SK-N-SH (cell line): ENCODE measurements around the gene NBEA. TPM values are rescaled to one million over a fixed set of nuclear protein-coding genes. Genes with fewer than 3 reads are reported as not detected.

Source experiments
- CTCF ChIA-PET: fragments of 300-600, 350-600 bp; formaldehyde crosslinking; extraction: SDS; loops from one replicate; lab custom pipeline; 2021; lab: Yijun Ruan, JAX
- POLR2A ChIA-PET: fragments of 350-600 bp; sonication (Branson Sonifier 250); formaldehyde crosslinking; extraction: SDS; loops from one replicate; lab custom pipeline; 2020; ENCODE audit warnings: antibody characterized with exemption, inconsistent platforms; lab: Yijun Ruan, JAX
- DNase-seq: peaks from one replicate; pipeline ENCODE4 v3.0.0; 2012
- H2AFZ ChIP-seq: fragments of 200-600 bp; sonication (generic); 2 replicates; pipeline ENCODE4 v1.8.1; 2016; ENCODE audit warnings: antibody characterized with exemption, mild to moderate bottlenecking, low read depth
- H3F3A ChIP-seq: fragments of 200-600 bp; sonication (generic); replicated peaks from 2 replicates; pipeline ENCODE3; 2016; ENCODE audit warnings: antibody characterized with exemption, mild to moderate bottlenecking; ENCODE audit not compliant: insufficient read depth
- H3K27ac ChIP-seq, 2 experiments: fragments of 200-500 bp in 1 of 2; fragments of 200-600 bp in 1 of 2; sonication (Bioruptor generic) in 1 of 2; sonication (generic), shearing (Covaris generic) in 1 of 2; 2 replicates each; pipeline versions ENCODE4 v1.5.1 to v1.6.1; 2014 to 2016; ENCODE audit warnings: low read depth in 2 of 2, inconsistent platforms in 1 of 2, low read length in 1 of 2, mild to moderate bottlenecking in 1 of 2, mixed read lengths in 1 of 2
- H3K27me3 ChIP-seq: fragments of 200-600 bp; sonication (generic), shearing (Covaris generic); 2 replicates; pipeline ENCODE4 v1.6.1; 2016; ENCODE audit warnings: mixed run types; ENCODE audit not compliant: insufficient read depth
- H3K36me3 ChIP-seq, 2 experiments: fragments of 200-500 bp in 1 of 2; fragments of 200-600 bp in 1 of 2; sonication (Bioruptor generic) in 1 of 2; sonication (generic) in 1 of 2; replicated peaks in 1 of 2; 2 replicates each; pipeline versions ENCODE3 to v1.5.1; 2014 to 2016; ENCODE audit warnings: low read length in 1 of 2, mild to moderate bottlenecking in 1 of 2; ENCODE audit not compliant: insufficient read depth in 2 of 2, control insufficient read depth in 1 of 2
- H3K4me1 ChIP-seq, 2 experiments: fragments of 200-500 bp in 1 of 2; fragments of 200-600 bp in 1 of 2; sonication (Bioruptor generic) in 1 of 2; sonication (generic), shearing (Covaris generic) in 1 of 2; 2 replicates each; pipeline versions ENCODE4 v1.5.1 to v1.6.1; 2014 to 2016; ENCODE audit warnings: low read depth in 1 of 2, low read length in 1 of 2, mixed run types in 1 of 2; ENCODE audit not compliant: insufficient read depth in 2 of 2, control insufficient read depth in 1 of 2
- H3K4me2 ChIP-seq: fragments of 200-600 bp; sonication (generic), shearing (Covaris generic); 2 replicates; pipeline ENCODE4 v1.6.1; 2017; ENCODE audit warnings: mixed run types
- H3K4me3 ChIP-seq, 2 experiments: fragments of 200-500 bp in 1 of 2; fragments of 200-600 bp in 1 of 2; sonication (Bioruptor generic) in 1 of 2; sonication (generic), shearing (Covaris generic) in 1 of 2; 2 replicates each; pipeline versions ENCODE4 v1.5.1 to v1.8.1; 2014 to 2016; ENCODE audit warnings: low read depth in 2 of 2, inconsistent platforms in 1 of 2, low read length in 1 of 2, mild to moderate bottlenecking in 1 of 2, mixed read lengths in 1 of 2, moderate library complexity in 1 of 2
- H3K79me2 ChIP-seq: fragments of 200-600 bp; sonication (generic); 2 replicates; pipeline ENCODE4 v1.8.1; 2017; ENCODE audit warnings: mild to moderate bottlenecking; ENCODE audit not compliant: insufficient read depth
- H3K9ac ChIP-seq: fragments of 200-600 bp; sonication (generic); 2 replicates; pipeline ENCODE4 v1.6.1; 2017; ENCODE audit warnings: mixed run types
- H3K9me2 ChIP-seq: fragments of 200-600 bp; sonication (generic); 2 replicates; pipeline ENCODE4 v1.6.1; 2017; ENCODE audit warnings: mixed run types
- H3K9me3 ChIP-seq: fragments of 200-600 bp; sonication (generic); 2 replicates; pipeline ENCODE4 v1.6.1; 2017; ENCODE audit warnings: mixed run types, mild to moderate bottlenecking, moderate library complexity
- H4K20me1 ChIP-seq: fragments of 200-600 bp; sonication (generic); 2 replicates; pipeline ENCODE4 v1.6.1; 2017; ENCODE audit warnings: mild to moderate bottlenecking, mixed run types; ENCODE audit not compliant: insufficient read depth
- CHD2 ChIP-seq: fragments of 150-350 bp; IDR thresholded peaks from 2 replicates; pipeline ENCODE4 v1.6.1; 2018; ENCODE audit warnings: low read length; ENCODE audit not compliant: partially characterized antibody
- ELF1 ChIP-seq: IDR thresholded peaks from 2 replicates; pipeline ENCODE4 v1.4.0; 2012
- FOXJ3 ChIP-seq: sonication (generic); formaldehyde crosslinking; IDR thresholded peaks from 2 replicates; pipeline ENCODE4 v1.5.1; 2020; ENCODE audit warnings: mild to moderate bottlenecking, missing genetic modification reagents
- FOXM1 ChIP-seq: IDR thresholded peaks from 2 replicates; pipeline ENCODE4 v1.4.0; 2012; ENCODE audit warnings: low read depth, mild to moderate bottlenecking
- GABPA ChIP-seq: IDR thresholded peaks from 2 replicates; pipeline ENCODE4 v1.4.0; 2012; ENCODE audit warnings: low read depth, mild to moderate bottlenecking
- MEF2A ChIP-seq: IDR thresholded peaks from 2 replicates; pipeline ENCODE4 v1.4.0; 2012; ENCODE audit warnings: low read depth, borderline replicate concordance
- MXI1 ChIP-seq: IDR thresholded peaks from 2 replicates; pipeline ENCODE4 v1.6.1; 2012; ENCODE audit warnings: mild to moderate bottlenecking, low read depth, low read length, improper control_type of control experiment
- NRF1 ChIP-seq: IDR thresholded peaks from 2 replicates; pipeline ENCODE4 v1.6.1; 2012; ENCODE audit warnings: low read depth, mild to moderate bottlenecking, low read length
- POLR2AphosphoS5 ChIP-seq: IDR thresholded peaks from 2 replicates; pipeline ENCODE4 v1.6.1; 2012; ENCODE audit warnings: low read depth, low read length
- RAD21 ChIP-seq: IDR thresholded peaks from 2 replicates; pipeline ENCODE4 v1.6.1; 2012; ENCODE audit warnings: mild to moderate bottlenecking, low read length
- RCOR1 ChIP-seq: fragments of 150-350 bp; IDR thresholded peaks from 2 replicates; pipeline ENCODE4 v1.6.1; 2017; ENCODE audit warnings: antibody characterized with exemption, low read length
- RFX5 ChIP-seq: IDR thresholded peaks from 2 replicates; pipeline ENCODE4 v1.6.1; 2012; ENCODE audit warnings: mild to moderate bottlenecking, improper control_type of control experiment, low read length
- RXRA ChIP-seq: IDR thresholded peaks from 2 replicates; pipeline ENCODE4 v1.4.0; 2012; ENCODE audit warnings: low read depth, mild to moderate bottlenecking, borderline replicate concordance
- SMC3 ChIP-seq: IDR thresholded peaks from 2 replicates; pipeline ENCODE4 v1.6.1; 2012; ENCODE audit warnings: low read depth, low read length, improper control_type of control experiment
- USF1 ChIP-seq: IDR thresholded peaks from 2 replicates; pipeline ENCODE4 v1.4.0; 2012; ENCODE audit warnings: low read depth, borderline replicate concordance
- USF2 ChIP-seq: fragments of 150-350 bp; IDR thresholded peaks from 2 replicates; pipeline ENCODE4 v1.6.1; 2017; ENCODE audit warnings: antibody characterized with exemption, low read length, low read depth, borderline replicate concordance
- YY1 ChIP-seq: IDR thresholded peaks from 2 replicates; pipeline ENCODE4 v1.4.0; 2012; ENCODE audit warnings: low read depth, mild to moderate bottlenecking
- WGBS: methylation state at CpG from one replicate; pipeline ENCODE4 v1.1.6; 2017; ENCODE audit warnings: low lambda C conversion rate; 5-methylcytosine and 5-hydroxymethylcytosine counted together
- polyA plus RNA-seq, 3 experiments: library from polyadenylated mRNA; depleted of rRNA; stranded (reverse); fragments of >200 nt; gene quantifications; 2 replicates each; pipeline ENCODE4 v1.2.3, GENCODE V29; 2012

The NBEA gene
- polyA plus RNA-seq, 1 of the 3 experiments (the other 2 are of a cell fraction), result 12.3 TPM

GRCh38 chr13:34941436-34941834 is 635 bp upstream of the NBEA start:
- DNase-seq, result no peak
- CTCF ChIA-PET, result no interaction called here

GRCh38 chr13:34942732-34943435 is 814 bp downstream of the NBEA start:
- H2AFZ ChIP-seq, result peak overlapping the region; percentile 89
- peaks cover 27% of the 10 kb centered on the region for H3K79me2 ChIP-seq
- WGBS, result 6% methylated on average over 26 of the region's 62 CpGs
- no peaks in the 10 kb centered on the region for H3K27me3 ChIP-seq
- no peak for TF ChIP-seq ELF1
- TF ChIP-seq RAD21, result peak; percentile 24; the same call in 1 of the 2 replicates
- no peak for TF ChIP-seq MEF2A
- peak; percentile 88 for TF ChIP-seq MXI1
- no peaks in the 10 kb centered on the region for H3K9me3 ChIP-seq
- CTCF ChIA-PET, result interaction anchor here (0.6 to 2.1 kb wide), 3 partner anchors 47 to 712 kb away, joined by 3 to 4 read pairs (median 3); no protein-coding TSS in a partner anchor
- POLR2A ChIA-PET, result no interaction called here
- H3K36me3 ChIP-seq, result no peaks in the 10 kb centered on the region
- H3K4me3 ChIP-seq, result peak overlapping the region; percentile 71 to 95
- peak; percentile 69 for DNase-seq
- H3K4me1 ChIP-seq, result peaks cover 9 to 13% of the 10 kb centered on the region in 2 experiments
- peak overlapping the region; percentile 96 for H3K4me2 ChIP-seq
- H3F3A ChIP-seq, result peaks cover 6% of the 10 kb centered on the region
- H3K27ac ChIP-seq, result peak overlapping the region; percentile 40 to 88; a peak in 1 of 4 replicates
- H3K9ac ChIP-seq, result peak overlapping the region; percentile 64; the same call in 1 of the 2 replicates
- peaks cover 4% of the 10 kb centered on the region; the same call in 1 of the 2 replicates for H4K20me1 ChIP-seq
- H3K9me2 ChIP-seq, result no peaks in the 10 kb centered on the region

More at GRCh38 chr13:34941436-34941834, 635 bp upstream of the NBEA start:
- Histone ChIP-seq H3K9me3 (no peaks in the 10 kb centered on the region), H3K4me3 (peak overlapping the region in 1 of 2 experiments; percentile 95), H3K9ac (no peak overlapping the region; the same call in 1 of the 2 replicates), H3K36me3 (no peaks in the 10 kb centered on the region), H3F3A (peaks cover 6% of the 10 kb centered on the region), H3K4me1 (peaks cover 9 to 13% of the 10 kb centered on the region in 2 experiments), H2AFZ (peak overlapping the region; percentile 91), H3K79me2 (peaks cover 18% of the 10 kb centered on the region), H3K27me3 (no peaks in the 10 kb centered on the region), H3K4me2 (peak overlapping the region; percentile 82), H4K20me1 (peaks cover 4% of the 10 kb centered on the region; the same call in 1 of the 2 replicates), H3K27ac (peak overlapping the region in 1 of 2 experiments; percentile 66; a peak in 1 of 4 replicates), H3K9me2 (no peaks in the 10 kb centered on the region)
- TF ChIP-seq CHD2 (no peak), USF1 (no peak)
- POLR2A ChIA-PET, result no interaction called here
- 11% methylated on average over 13 of the region's 13 CpGs for WGBS

GRCh38 chr13:34943436-34944273 is 1.6 kb downstream of the NBEA start:
- WGBS, result 18% methylated on average over 10 of the region's 10 CpGs
- peaks cover 27% of the 10 kb centered on the region for H3K79me2 ChIP-seq
- H3F3A ChIP-seq, result peaks cover 6% of the 10 kb centered on the region
- peak overlapping the region; percentile 64; the same call in 1 of the 2 replicates for H3K9ac ChIP-seq
- peak overlapping the region; percentile 96 for H3K4me2 ChIP-seq
- no peaks in the 10 kb centered on the region for H3K27me3 ChIP-seq
- H2AFZ ChIP-seq, result peak overlapping the region; percentile 89
- H3K4me1 ChIP-seq, result peaks cover 9 to 13% of the 10 kb centered on the region in 2 experiments
- ChIA-PET CTCF (interaction anchor here (0.6 to 2.1 kb wide), 3 partner anchors 48 to 713 kb away, joined by 3 to 4 read pairs (median 3); no protein-coding TSS in a partner anchor), POLR2A (no interaction called here)
- H3K4me3 ChIP-seq, result peak overlapping the region; percentile 71 to 95
- H3K27ac ChIP-seq, result peak overlapping the region in 1 of 2 experiments; percentile 28; a peak in 1 of 4 replicates
- no peaks in the 10 kb centered on the region for H3K9me3 ChIP-seq
- peaks cover 4% of the 10 kb centered on the region; the same call in 1 of the 2 replicates for H4K20me1 ChIP-seq
- H3K9me2 ChIP-seq, result no peaks in the 10 kb centered on the region
- H3K36me3 ChIP-seq, result no peaks in the 10 kb centered on the region
- peak; percentile 21 for DNase-seq
- TF ChIP-seq POLR2AphosphoS5, result no peak
- no peak for TF ChIP-seq CHD2
- no peak for TF ChIP-seq RAD21
- TF ChIP-seq NRF1, result no peak
- TF ChIP-seq USF1, result no peak
- no peak for TF ChIP-seq YY1
- no peak for TF ChIP-seq ELF1
- TF ChIP-seq RXRA, result no peak
- no peak for TF ChIP-seq USF2
- TF ChIP-seq GABPA, result no peak
- no peak for TF ChIP-seq RFX5
- no peak for TF ChIP-seq RCOR1
- TF ChIP-seq SMC3, result no peak
- no peak for TF ChIP-seq FOXJ3 (CRISPR knock-in tag)
- no peak for TF ChIP-seq FOXM1
